IPS DF 19.7 (cell line): ENCODE data around the gene ULBP3.
"Not testable (repeated sequence)": the region's sequence is repeated elsewhere in the genome, so short reads cannot be mapped to it uniquely, and the experiment has no call there.

Experiments
- DNase-seq: peaks from one replicate; pipeline ENCODE4 v3.0.0-alpha.2; 2013; ENCODE audit warnings: low read depth, low spot score

The ULBP3 gene

GRCh38 chr6:150076196-150076893 is 7.4 kb upstream of the ULBP3 start:
- no peak for DNase-seq

- DNase-seq, result no peak
Observed at GRCh38 chr6:150075034-150075421, 6.1 kb upstream of the ULBP3 start.

DNA sequence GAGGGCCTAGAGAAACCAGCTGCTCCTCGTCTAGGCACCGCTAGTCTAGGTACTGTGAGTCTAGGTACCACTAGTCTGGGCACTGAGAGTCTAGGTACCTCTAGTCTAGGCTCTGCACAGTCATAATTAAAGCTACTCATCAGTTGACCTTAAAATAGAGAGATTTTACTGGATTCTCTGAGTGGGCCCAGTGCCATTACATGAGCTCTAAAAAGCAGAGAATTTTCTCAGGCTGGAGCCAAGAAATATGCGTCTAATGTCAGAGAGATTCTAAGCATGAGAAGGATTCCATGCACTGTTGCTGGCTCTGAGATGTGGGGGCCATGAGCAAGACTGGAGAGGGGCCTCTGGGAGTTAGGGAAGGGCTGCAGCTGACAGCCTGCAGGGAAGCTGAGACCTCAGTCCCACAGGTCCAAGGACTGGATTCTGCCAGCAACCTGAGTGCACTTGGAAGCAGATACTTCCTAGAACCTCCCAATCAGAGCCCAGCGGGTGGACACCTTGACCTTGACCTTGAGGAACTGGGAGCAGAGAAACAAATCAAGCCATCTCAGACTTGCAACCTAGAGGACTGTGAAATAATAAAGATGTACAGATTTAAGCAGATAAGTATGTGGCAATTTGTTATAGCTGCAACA is 5.6 kb upstream of the ULBP3 start:
- DNase-seq, result not testable (repeated sequence)

DNA sequence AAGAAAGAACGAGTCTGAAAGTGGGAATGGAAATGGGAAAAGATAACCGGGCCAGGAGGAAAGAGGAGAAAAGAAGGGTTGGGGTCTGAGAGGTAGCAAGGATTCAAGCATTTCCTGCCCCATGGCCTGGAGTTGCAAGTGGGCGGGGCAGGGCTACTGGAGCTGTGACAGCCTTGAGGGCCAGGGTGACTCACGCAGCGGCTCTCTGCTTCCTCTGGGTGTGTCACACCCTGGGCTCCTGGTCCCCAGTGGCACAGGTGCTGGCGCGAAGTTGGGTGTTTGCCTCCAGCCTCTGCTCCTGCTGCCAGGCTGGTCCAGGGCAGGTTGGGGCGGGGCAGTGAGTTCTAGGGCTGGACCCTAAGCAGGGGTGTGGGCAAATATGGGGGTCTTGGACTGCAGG is 3.3 kb upstream of the ULBP3 start:
- no peak for DNase-seq

DNA sequence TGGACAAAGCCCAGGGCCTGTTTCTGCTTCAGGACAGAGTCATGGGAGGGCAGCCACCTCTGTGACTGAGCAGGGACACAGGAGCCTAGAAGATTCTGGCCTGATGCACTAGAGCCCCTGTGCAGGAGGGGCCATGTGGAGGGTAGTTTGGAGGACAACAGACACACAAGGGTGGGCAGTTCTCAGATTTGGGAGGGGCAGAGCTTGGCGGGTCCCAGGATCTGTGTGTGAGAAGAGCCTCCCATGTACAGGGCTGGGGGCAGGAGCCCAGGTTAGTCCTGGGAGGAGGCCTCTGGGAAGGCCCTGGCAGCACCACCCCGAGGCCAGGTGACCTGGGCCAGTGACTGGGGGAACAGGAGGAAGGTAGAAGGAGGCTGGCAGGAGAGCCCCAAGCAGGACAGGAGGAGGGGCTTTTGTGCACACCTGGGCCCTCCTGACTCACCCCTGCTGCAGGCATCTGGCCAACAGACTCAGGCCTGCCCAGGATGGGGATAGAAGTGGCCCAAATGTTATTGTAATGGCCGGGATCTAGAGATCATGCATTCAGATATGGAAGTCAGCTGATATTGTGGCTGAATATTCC is 1.4 kb upstream of the ULBP3 start:
- DNase-seq, result no peak

DNA sequence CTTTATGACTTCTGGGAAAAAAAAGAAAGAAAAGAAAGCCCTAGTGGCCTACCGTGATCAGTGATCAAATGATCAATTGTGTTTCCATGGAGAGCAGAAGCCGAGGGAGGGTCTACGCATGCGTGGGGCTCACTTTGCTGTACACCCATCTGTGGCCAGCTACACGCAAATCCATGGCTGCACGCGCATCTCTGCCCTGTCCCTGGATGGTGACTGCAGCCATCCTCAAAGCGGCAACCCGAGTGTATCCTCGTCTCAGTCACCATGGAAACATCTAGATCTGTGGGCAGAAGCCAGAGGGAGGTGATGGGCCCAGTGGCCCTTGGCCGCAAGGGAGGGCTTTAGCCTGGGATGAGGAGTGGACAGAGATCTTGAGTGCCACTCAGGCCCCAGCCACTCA is 785 bp upstream of the ULBP3 start:
- no peak for DNase-seq

- DNase-seq, result no peak
Observed at GRCh38 chr6:150068151-150068550, 770 bp downstream of the ULBP3 start.

- DNase-seq, result no peak
Observed at GRCh38 chr6:150065083-150065482, 3.8 kb downstream of the ULBP3 start.

GRCh38 chr6:150063640-150064039 is 5.3 kb downstream of the ULBP3 start:
- DNase-seq, result no peak

GRCh38 chr6:150059973-150060372 is 8.9 kb downstream of the ULBP3 start:
- not testable (repeated sequence) for DNase-seq

DNA sequence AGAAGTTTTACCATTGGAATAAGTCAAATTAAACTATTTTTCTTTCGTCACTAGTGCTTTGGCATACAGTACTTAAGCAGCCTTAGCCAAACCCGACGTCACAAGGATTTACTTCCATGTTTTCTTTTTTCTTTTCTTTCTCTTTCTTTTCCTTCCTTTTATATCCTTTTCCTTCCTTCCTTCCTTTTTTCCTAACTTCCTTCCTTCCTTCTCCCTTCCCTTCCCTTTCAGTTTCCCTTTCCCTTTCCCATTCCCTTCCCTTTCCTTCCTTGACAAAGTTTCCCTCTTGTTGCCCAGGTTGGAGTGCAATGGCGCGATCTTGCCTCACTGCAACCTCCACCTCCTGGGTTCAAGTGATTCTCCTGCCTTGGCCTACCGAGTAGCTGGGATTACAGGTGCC is 9.9 kb downstream of the ULBP3 start:
- DNase-seq, result no peak

GRCh38 chr6:150058231-150058792 is 10.6 kb downstream of the ULBP3 start:
- DNase-seq, result no peak

DNA sequence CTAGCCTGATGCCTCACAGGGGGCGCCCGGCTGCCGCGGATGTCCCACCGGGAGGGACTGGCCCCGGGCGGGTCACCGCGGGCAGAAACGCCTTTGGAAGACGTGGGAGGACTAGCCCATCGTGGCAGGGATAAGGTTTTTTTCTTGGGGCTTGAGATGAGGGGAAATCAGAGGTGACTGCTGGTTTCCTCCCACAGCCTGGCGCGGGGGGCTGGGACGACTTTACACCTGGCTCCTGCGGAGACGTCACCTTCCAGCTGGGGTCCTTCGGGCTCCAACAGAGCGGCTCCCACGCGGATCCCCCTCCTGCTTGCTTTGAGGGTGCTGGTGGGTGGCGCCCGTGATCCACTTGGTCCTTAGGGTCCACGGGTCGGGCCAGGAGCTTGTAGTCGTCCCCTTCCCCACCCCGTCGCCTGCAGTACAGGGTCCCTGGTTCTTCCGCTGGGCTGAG is 11.4 kb downstream of the ULBP3 start:
- no peak for DNase-seq

- DNase-seq, result no peak
Observed at GRCh38 chr6:150056916-150057315, 12.0 kb downstream of the ULBP3 start.

GRCh38 chr6:150056156-150056555 is 12.8 kb downstream of the ULBP3 start:
- DNase-seq, result no peak

DNA sequence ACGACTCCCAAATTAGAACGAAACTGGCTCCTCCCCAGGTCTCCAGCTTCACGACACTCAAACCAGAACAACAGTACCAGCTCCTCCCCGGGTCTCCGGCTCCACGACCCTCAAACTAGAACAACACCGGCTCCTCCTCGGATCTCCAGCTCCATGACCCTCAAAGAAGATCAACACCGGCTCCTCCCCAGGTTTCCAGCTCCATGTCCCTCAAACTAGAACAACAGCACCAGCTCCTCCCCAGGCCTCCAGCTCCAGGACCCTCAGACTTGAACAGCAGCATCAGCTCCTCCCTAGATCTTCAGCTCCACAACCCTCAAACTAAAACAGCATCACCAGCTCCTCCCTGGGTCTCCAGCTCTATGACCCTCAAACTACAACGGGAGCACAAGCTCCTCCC is 13.8 kb downstream of the ULBP3 start:
- no peak for DNase-seq

GRCh38 chr6:150053450-150053849 is 15.5 kb downstream of the ULBP3 start:
- DNase-seq, result no peak

GRCh38 chr6:150050846-150051245 is 18.1 kb downstream of the ULBP3 start:
- DNase-seq, result no peak

GRCh38 chr6:150048099-150048498 is 20.8 kb downstream of the ULBP3 start:
- DNase-seq, result no peak

DNA sequence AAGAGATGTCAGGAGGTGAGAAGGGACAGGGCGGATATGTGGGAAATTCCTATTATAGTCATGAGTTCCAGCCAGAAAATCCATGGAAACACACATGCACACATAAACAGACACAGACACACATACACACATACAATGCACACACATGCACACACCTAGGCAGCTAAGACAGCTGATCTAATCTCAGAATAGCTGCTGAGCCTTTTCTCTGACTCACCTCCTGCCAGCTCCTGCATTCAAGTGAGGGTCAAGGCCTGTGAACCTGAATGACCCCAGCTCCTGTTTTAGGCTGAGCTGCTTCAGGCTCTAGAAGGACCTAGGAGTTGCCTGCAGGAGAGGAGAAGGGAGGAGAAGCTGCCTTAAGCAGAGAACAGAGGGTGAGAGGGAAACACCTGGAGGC is 22.0 kb downstream of the ULBP3 start:
- DNase-seq, result no peak

- no peak for DNase-seq
Observed at GRCh38 chr6:150044621-150045145, 24.2 kb downstream of the ULBP3 start.
